Thyroid gland (tissue), 4 donors: Measurements from ENCODE around the gene DEFB124. TPM values are rescaled to one million over a fixed set of nuclear protein-coding genes. Genes with fewer than 3 reads are reported as not detected.

Experiments
- DNase-seq, 2 donors: peaks; one replicate each; pipeline ENCODE4 v3.0.0-alpha.2; 2019
- H3K27ac ChIP-seq, 3 donors: fragments of 200-600 bp; sonication (generic); 1 replicate in 2 of 3; 2 replicates in 1 of 3; pipeline ENCODE4 v1.5.1; 2016 to 2019; ENCODE audit warnings: mild to moderate bottlenecking in 1 of 3, moderate library complexity in 1 of 3
- H3K27me3 ChIP-seq: fragments of 200-600 bp; sonication (generic); one replicate; pipeline ENCODE4 v1.5.1; 2019
- H3K36me3 ChIP-seq, 2 donors: fragments of 200-600 bp; sonication (generic); one replicate each; pipeline ENCODE4 v1.5.1; 2016 to 2019
- H3K4me1 ChIP-seq, 2 donors: fragments of 200-600 bp; sonication (generic); one replicate each; pipeline ENCODE4 v1.5.1; 2017 to 2019
- H3K4me3 ChIP-seq, 3 donors: fragments of 200-600 bp; sonication (generic); replicated peaks in 1 of 3; 1 replicate in 2 of 3; 2 replicates in 1 of 3; pipeline ENCODE4 v1.5.1; 2016; ENCODE audit warnings: mild to moderate bottlenecking in 1 of 3
- H3K9me3 ChIP-seq: fragments of 200-600 bp; sonication (generic); one replicate; pipeline ENCODE4 v1.5.1; 2017
- CTCF ChIP-seq, 6 experiments: fragments of 200-600 bp in 3 of 6; fragments of 450-650 bp in 3 of 6; sonication (generic) in 3 of 6; IDR thresholded peaks; one replicate each; pipeline ENCODE4 v1.5.1; 2016 to 2019; ENCODE audit warnings: antibody characterized with exemption in 6 of 6, mild to moderate bottlenecking in 2 of 6, inconsistent platforms in 1 of 6, moderate library complexity in 1 of 6
- POLR2A ChIP-seq, 2 donors: fragments of 450-650 bp; IDR thresholded peaks; one replicate each; pipeline ENCODE4 v1.6.1; 2017; ENCODE audit warnings: antibody characterized with exemption in 2 of 2, mild to moderate bottlenecking in 2 of 2, moderate library complexity in 1 of 2
- WGBS, 2 donors: methylation state at CpG; one replicate each; pipeline ENCODE4 v1.1.5; 2017; 5-methylcytosine and 5-hydroxymethylcytosine counted together
- intact Hi-C: fragments of 100-400 bp; cut with DNase I; formaldehyde crosslinking; loops from one replicate; pipeline ENCODE4 v1.15.1; 2023
- total RNA-seq, 4 donors: library from RNA; depleted of rRNA; stranded (reverse); fragments of >200 nt; gene quantifications; one replicate each; pipeline ENCODE4 v1.2.3, GENCODE V29; 2016

The DEFB124 gene
- total RNA-seq, 4 donors from 2014 or later, result not detected

- peaks cover 0 to 15% of the 10 kb centered on the region in 2 donors for H3K4me1 ChIP-seq
- H3K4me3 ChIP-seq, result no peak overlapping the region
- H3K27ac ChIP-seq, result no peak overlapping the region
- 67 to 86% methylated on average over 1 of the region's 1 CpG for WGBS, 2 donors
- DNase-seq, result no peak
- H3K36me3 ChIP-seq, result no peaks in the 10 kb centered on the region
- TF ChIP-seq CTCF (IDR thresholded peaks at IDR 0.05) (no peak), POLR2A (IDR thresholded peaks at IDR 0.05) (no peak)
- intact Hi-C loops, result loop anchor here (5.0 kb wide), 1 partner anchor 38 kb away; no protein-coding TSS in a partner anchor
- H3K9me3 ChIP-seq, result no peaks in the 10 kb centered on the region
- no peaks in the 10 kb centered on the region for H3K27me3 ChIP-seq
Observed at GRCh38 chr20:31500527-31500926, 25.6 kb upstream of the DEFB124 start.

GRCh38 chr20:31497838-31498540 lies 23.1 kb upstream of the DEFB124 start:
- no peaks in the 10 kb centered on the region for H3K36me3 ChIP-seq
- no peak for DNase-seq
- 30 to 45% methylated on average over 6 of the region's 6 CpGs for WGBS, 2 donors
- no peaks in the 10 kb centered on the region for H3K9me3 ChIP-seq
- TF ChIP-seq CTCF (IDR thresholded peaks at IDR 0.05) (no peak), POLR2A (IDR thresholded peaks at IDR 0.05) (no peak)
- H3K27ac ChIP-seq, result peak overlapping the region in 1 of 3 donors; percentile 30
- H3K4me1 ChIP-seq, result peaks cover 0 to 15% of the 10 kb centered on the region in 2 donors
- H3K4me3 ChIP-seq, result no peak overlapping the region
- H3K27me3 ChIP-seq, result no peaks in the 10 kb centered on the region
- intact Hi-C loops, result no loop called here

- intact Hi-C loops, result no loop called here
- DNase-seq, result peak; percentile 17 to 24
- H3K4me3 ChIP-seq, result no peak overlapping the region
- H3K9me3 ChIP-seq, result no peaks in the 10 kb centered on the region
- no peaks in the 10 kb centered on the region for H3K27me3 ChIP-seq
- TF ChIP-seq POLR2A (IDR thresholded peaks at IDR 0.05) (no peak), CTCF (IDR thresholded peaks at IDR 0.05) (no peak)
- 18 to 24% methylated on average over 15 of the region's 15 CpGs for WGBS, 2 donors
- peaks cover 0 to 15% of the 10 kb centered on the region in 2 donors for H3K4me1 ChIP-seq
- no peaks in the 10 kb centered on the region for H3K36me3 ChIP-seq
- peak overlapping the region in 2 of 3 donors; percentile 17 to 44 for H3K27ac ChIP-seq
Observed at GRCh38 chr20:31496761-31497295, 21.9 kb upstream of the DEFB124 start.

- Histone ChIP-seq H3K27ac (no peak overlapping the region), H3K9me3 (no peaks in the 10 kb centered on the region), H3K4me1 (peaks cover 0 to 15% of the 10 kb centered on the region in 2 donors), H3K4me3 (no peak overlapping the region), H3K36me3 (no peaks in the 10 kb centered on the region), H3K27me3 (no peaks in the 10 kb centered on the region)
- no peak for DNase-seq
- 55 to 58% methylated on average over 2 of the region's 2 CpGs for whole genome bisulfite sequencing, 2 donors
- intact Hi-C loops, result no loop called here
- TF ChIP-seq POLR2A (IDR thresholded peaks at IDR 0.05) (no peak), CTCF (IDR thresholded peaks at IDR 0.05) (no peak)
Observed at GRCh38 chr20:31494131-31494530, 19.2 kb upstream of the DEFB124 start.

GRCh38 chr20:31490752-31491151 lies 15.8 kb upstream of the DEFB124 start:
- TF ChIP-seq CTCF (IDR thresholded peaks at IDR 0.05) (no peak), POLR2A (IDR thresholded peaks at IDR 0.05) (no peak)
- 80 to 85% methylated on average over 3 of the region's 3 CpGs for WGBS, 2 donors
- H3K36me3 ChIP-seq, result no peaks in the 10 kb centered on the region
- intact Hi-C loops, result no loop called here
- H3K9me3 ChIP-seq, result no peaks in the 10 kb centered on the region
- no peak for DNase-seq
- peaks cover 0 to 5% of the 10 kb centered on the region in 2 donors for H3K4me1 ChIP-seq
- H3K4me3 ChIP-seq, result no peak overlapping the region
- no peak overlapping the region for H3K27ac ChIP-seq
- H3K27me3 ChIP-seq, result no peaks in the 10 kb centered on the region
